GM19372 (cell line): ENCODE results near the gene SPOP.
"Not testable (repeated sequence)": the region's sequence is repeated elsewhere in the genome, so short reads cannot be mapped to it uniquely, and the experiment has no call there.

Experiments used
- ATAC-seq: cut with Tn5 transposase; IDR thresholded peaks from one replicate; pipeline ENCODE4 v1.9.1; 2021; ENCODE audit warnings: mild to moderate bottlenecking, low read depth, moderate library complexity; ENCODE audit not compliant: unreplicated experiment

SPOP gene

GRCh38 chr17:49554694-49555494 lies 123.0 kb downstream of the SPOP start:
- ATAC-seq = no peak

GRCh38 chr17:49553676-49554335 lies 124.1 kb downstream of the SPOP start:
- no peak for ATAC-seq

GRCh38 chr17:49552070-49552751 lies 125.7 kb downstream of the SPOP start:
- ATAC-seq = no peak

GRCh38 chr17:49551221-49552069 lies 126.5 kb downstream of the SPOP start:
- ATAC-seq = no peak

- not testable (repeated sequence) for ATAC-seq
These were observed 127.1 kb downstream of the SPOP start for GRCh38 chr17:49550764-49551163.

- ATAC-seq = no peak
These were observed 127.9 kb downstream of the SPOP start for GRCh38 chr17:49549691-49550678.

- no peak for ATAC-seq
These were observed 128.6 kb downstream of the SPOP start for GRCh38 chr17:49549311-49549605.
